SH-SY5Y (cell line): ENCODE results near the gene DIPK1B.

Experiments used
- GATA2 ChIP-seq: IDR thresholded peaks from 2 replicates; pipeline ENCODE4 v1.6.1; 2011; ENCODE audit warnings: mild to moderate bottlenecking, low read depth, low read length
- GATA3 ChIP-seq: IDR thresholded peaks from 2 replicates; pipeline ENCODE4 v1.6.1; 2011; ENCODE audit warnings: low read depth, mild to moderate bottlenecking, low read length, moderate library complexity

DNA sequence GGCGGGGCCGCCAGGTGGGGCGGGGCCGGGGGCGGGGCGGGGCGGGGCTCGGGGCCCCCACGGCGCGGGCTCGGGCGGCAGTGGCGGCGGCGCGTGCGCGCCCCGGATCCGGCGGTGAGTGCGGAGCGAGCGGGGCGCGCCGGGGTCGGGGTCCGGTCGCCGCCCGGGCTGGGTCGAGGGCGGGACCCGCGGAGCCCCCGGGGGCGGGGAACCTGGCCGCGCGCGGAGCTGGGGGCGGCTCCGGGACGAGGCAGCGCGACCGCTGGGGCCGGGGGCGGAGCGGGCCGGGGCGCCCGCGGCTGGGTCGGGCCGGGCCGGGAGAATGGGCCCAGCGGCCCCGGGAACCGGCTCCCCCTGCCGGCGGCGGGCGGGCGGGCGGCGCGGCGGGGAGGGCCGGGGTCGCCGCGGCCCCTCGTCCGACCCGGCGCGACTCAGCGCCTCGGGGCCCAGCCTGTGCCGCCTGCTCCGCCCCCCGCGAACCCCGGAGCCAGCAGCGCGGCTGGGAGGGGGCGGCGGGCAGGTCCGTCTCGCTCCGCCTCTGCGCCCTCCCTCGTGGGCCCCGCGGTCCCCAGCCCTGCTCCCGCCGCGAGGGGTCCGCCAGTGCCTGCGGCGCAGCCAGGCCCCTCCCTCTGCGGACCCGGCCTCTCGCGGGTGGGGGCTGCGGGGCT, 46.5 kb upstream of the DIPK1B start:
- TF ChIP-seq GATA2 = no peak
- no peak for TF ChIP-seq GATA3
